GM12878 (cell line): ENCODE data around the gene MAN2A1. TPM values are rescaled to one million over a fixed set of nuclear protein-coding genes. Genes with fewer than 3 reads are reported as not detected.
A peak's percentile ranks its signal among the peaks of the same experiment; 100 is the strongest.

Source experiments
- BMI1 ChIP-seq: fragments of 450-650 bp; IDR thresholded peaks from 2 replicates; pipeline ENCODE4 v1.6.1; 2016; ENCODE audit warnings: mild to moderate bottlenecking, moderate library complexity, borderline replicate concordance
- CBX3 ChIP-seq: fragments of 200-600 bp; sonication (generic); IDR thresholded peaks from 2 replicates; pipeline ENCODE4 v1.6.1; 2016; ENCODE audit warnings: low read depth, borderline replicate concordance
- DPF2 ChIP-seq: fragments of 450-650 bp; IDR thresholded peaks from 2 replicates; pipeline ENCODE4 v1.6.1; 2017; ENCODE audit warnings: mild to moderate bottlenecking
- EED ChIP-seq: sonication (generic); IDR thresholded peaks from 2 replicates; pipeline ENCODE4 v1.6.1; 2016; ENCODE audit warnings: antibody characterized with exemption, low read depth
- FOXM1 ChIP-seq: IDR thresholded peaks from 2 replicates; pipeline ENCODE4 v1.6.1; 2012; ENCODE audit warnings: low read depth, mild to moderate bottlenecking, inconsistent platforms, low read length, moderate library complexity
- HDAC2 ChIP-seq: fragments of 200-600 bp; sonication (generic); IDR thresholded peaks from 2 replicates; pipeline ENCODE4 v1.6.1; 2017
- HDAC6 ChIP-seq: fragments of 200-600 bp; sonication (generic); IDR thresholded peaks from one replicate; pipeline ENCODE4 v1.8.0; 2017; ENCODE audit warnings: antibody characterized with exemption; ENCODE audit not compliant: unreplicated experiment
- KAT2A ChIP-seq: conservative IDR thresholded peaks from 2 replicates; pipeline ENCODE4 v1.6.1; 2011; ENCODE audit warnings: low read depth, low read length; ENCODE audit not compliant: control insufficient read depth
- POLR2AphosphoS5 ChIP-seq: IDR thresholded peaks from 2 replicates; pipeline ENCODE4 v1.6.1; 2011; ENCODE audit warnings: mild to moderate bottlenecking, low read length, inconsistent platforms
- RELA ChIP-seq: fragments of 450-650 bp; IDR thresholded peaks from 2 replicates; pipeline ENCODE4 v1.8.0; 2014; ENCODE audit warnings: borderline replicate concordance; ENCODE audit not compliant: partially characterized antibody
- SMAD1 ChIP-seq: fragments of 450-650 bp; IDR thresholded peaks from 2 replicates; pipeline ENCODE4 v1.6.1; 2018; ENCODE audit warnings: mild to moderate bottlenecking, low read depth; ENCODE audit not compliant: partially characterized antibody
- SP1 ChIP-seq: IDR thresholded peaks from one replicate; pipeline ENCODE4 v1.6.1; 2011; ENCODE audit warnings: low read depth, low read length
- SREBF1 ChIP-seq: IDR thresholded peaks from 2 replicates; pipeline ENCODE4 v1.6.1; 2012; ENCODE audit warnings: mild to moderate bottlenecking, low read length
- STAT3 ChIP-seq: IDR thresholded peaks from 2 replicates; pipeline ENCODE4 v1.6.1; 2011; ENCODE audit warnings: low read depth, low read length, improper control_type of control experiment
- YY1 ChIP-seq: IDR thresholded peaks from 2 replicates; pipeline ENCODE4 v1.6.1; 2011; ENCODE audit warnings: low read depth, mild to moderate bottlenecking, low read length
- ZNF217 ChIP-seq: fragments of 450-650 bp; IDR thresholded peaks from 2 replicates; pipeline ENCODE4 v1.6.1; 2017; ENCODE audit warnings: antibody characterized with exemption, mild to moderate bottlenecking
- polyA plus RNA-seq, 11 experiments: library from polyadenylated mRNA; depleted of rRNA in 4 of 11; unstranded in 6 of 11; stranded (reverse) in 5 of 11; fragments of >200 nt; fragmentation: Nextera tagmentation in 4 of 11; fragmentation: Illumina TruSeq in 1 of 11; extraction: Ambion mirVana in 4 of 11; extraction: Trizol in 1 of 11; gene quantifications; 1 replicate in 1 of 11; 2 replicates in 10 of 11; pipeline versions ENCODE4 v1.2.1 to v1.2.3, GENCODE V29; 2011 to 2016; ENCODE audit warnings: inconsistent platforms in 2 of 11, missing spikeins in 2 of 11, low read depth in 1 of 11
- total RNA-seq, 4 experiments: library from RNA; depleted of rRNA in 3 of 4; stranded (reverse); fragments of >200 nt in 3 of 4; fragmentation: Illumina TruSeq in 1 of 4; extraction: Trizol in 1 of 4; gene quantifications; 2 replicates each; pipeline versions ENCODE4 v1.2.1 to v1.2.3, GENCODE V29; 2013 to 2021
- TF ChIP-seq, protein P1 (sequence below): fragments of 450-650 bp; IDR thresholded peaks from 2 replicates; pipeline ENCODE4 v1.6.1; 2016; ENCODE audit warnings: mild to moderate bottlenecking
- TF ChIP-seq, protein P2 (sequence below): IDR thresholded peaks from 2 replicates; pipeline ENCODE4 v1.6.1; 2012; ENCODE audit warnings: mild to moderate bottlenecking, low read depth, low read length
- TF ChIP-seq, protein P3 (sequence below): IDR thresholded peaks from 2 replicates; pipeline ENCODE4 v1.6.1; 2011; ENCODE audit warnings: low read depth, mild to moderate bottlenecking, low read length, moderate library complexity, borderline replicate concordance; ENCODE audit errors: extremely low read depth
- TF ChIP-seq, protein P4 (sequence below): fragments of 450-650 bp; IDR thresholded peaks from 2 replicates; pipeline ENCODE4 v1.6.1; 2017; ENCODE audit warnings: mild to moderate bottlenecking, low read depth, inconsistent platforms; ENCODE audit not compliant: poor library complexity, severe bottlenecking
- TF ChIP-seq, protein P5 (sequence below): fragments of 450-650 bp; IDR thresholded peaks from 2 replicates; pipeline ENCODE4 v1.6.1; 2016; ENCODE audit warnings: mild to moderate bottlenecking
- TF ChIP-seq, protein P6 (sequence below), 3 experiments: IDR thresholded peaks in 2 of 3; conservative IDR thresholded peaks in 1 of 3; 2 replicates each; pipeline ENCODE4 v1.5.1; 2011; ENCODE audit warnings: low read depth in 3 of 3, low read length in 3 of 3, mild to moderate bottlenecking in 3 of 3, control low read depth in 2 of 3, moderate library complexity in 2 of 3, inconsistent platforms in 1 of 3, mixed read lengths in 1 of 3; ENCODE audit not compliant: control insufficient read depth in 2 of 3, insufficient read depth in 1 of 3; ENCODE audit errors: extremely low read depth in 1 of 3

The MAN2A1 gene
- total and polyA plus RNA-seq, 10 of the 15 experiments (the other 5 are each of a cell fraction or from before 2014, with no cell fraction given) = 4.2 to 27.9 (median 10.5) TPM

DNA sequence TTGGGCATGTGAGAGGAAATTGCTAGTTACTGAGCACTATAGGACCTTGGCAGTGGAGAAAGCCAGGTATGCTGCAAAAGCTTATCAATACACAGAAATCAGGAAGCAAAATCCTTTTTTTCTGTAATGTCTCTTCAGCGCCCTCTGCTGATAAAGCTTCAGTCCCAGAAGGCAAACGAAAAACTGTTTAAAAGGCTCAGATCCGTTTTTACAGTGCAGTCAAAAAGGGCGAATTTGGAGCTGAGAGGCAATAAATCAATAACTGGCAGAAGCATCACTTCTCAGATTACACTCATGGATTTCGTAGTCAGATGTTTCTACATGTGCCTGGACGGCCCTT is 1.1 kb upstream of the MAN2A1 start (continued):
- TF ChIP-seq, protein P1, sequence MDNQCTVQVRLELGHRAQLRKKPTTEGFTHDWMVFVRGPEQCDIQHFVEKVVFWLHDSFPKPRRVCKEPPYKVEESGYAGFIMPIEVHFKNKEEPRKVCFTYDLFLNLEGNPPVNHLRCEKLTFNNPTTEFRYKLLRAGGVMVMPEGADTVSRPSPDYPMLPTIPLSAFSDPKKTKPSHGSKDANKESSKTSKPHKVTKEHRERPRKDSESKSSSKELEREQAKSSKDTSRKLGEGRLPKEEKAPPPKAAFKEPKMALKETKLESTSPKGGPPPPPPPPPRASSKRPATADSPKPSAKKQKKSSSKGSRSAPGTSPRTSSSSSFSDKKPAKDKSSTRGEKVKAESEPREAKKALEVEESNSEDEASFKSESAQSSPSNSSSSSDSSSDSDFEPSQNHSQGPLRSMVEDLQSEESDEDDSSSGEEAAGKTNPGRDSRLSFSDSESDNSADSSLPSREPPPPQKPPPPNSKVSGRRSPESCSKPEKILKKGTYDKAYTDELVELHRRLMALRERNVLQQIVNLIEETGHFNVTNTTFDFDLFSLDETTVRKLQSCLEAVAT = peak; percentile 50; the same call in 1 of the 2 replicates
- TF ChIP-seq HDAC2 (no peak), HDAC6 (no peak), DPF2 (no peak), ZNF217 (peak; percentile 46; the same call in 1 of the 2 replicates), CBX3 (no peak), SREBF1 (no peak), KAT2A (no peak), BMI1 (no peak), YY1 (no peak), RELA (no peak), POLR2AphosphoS5 (no peak), SP1 (no peak), SMAD1 (no peak), STAT3 (0 out of 2 replicates have a peak, but pooled peaks have one; percentile 34), FOXM1 (no peak), EED (no peak)
- TF ChIP-seq, protein P2, sequence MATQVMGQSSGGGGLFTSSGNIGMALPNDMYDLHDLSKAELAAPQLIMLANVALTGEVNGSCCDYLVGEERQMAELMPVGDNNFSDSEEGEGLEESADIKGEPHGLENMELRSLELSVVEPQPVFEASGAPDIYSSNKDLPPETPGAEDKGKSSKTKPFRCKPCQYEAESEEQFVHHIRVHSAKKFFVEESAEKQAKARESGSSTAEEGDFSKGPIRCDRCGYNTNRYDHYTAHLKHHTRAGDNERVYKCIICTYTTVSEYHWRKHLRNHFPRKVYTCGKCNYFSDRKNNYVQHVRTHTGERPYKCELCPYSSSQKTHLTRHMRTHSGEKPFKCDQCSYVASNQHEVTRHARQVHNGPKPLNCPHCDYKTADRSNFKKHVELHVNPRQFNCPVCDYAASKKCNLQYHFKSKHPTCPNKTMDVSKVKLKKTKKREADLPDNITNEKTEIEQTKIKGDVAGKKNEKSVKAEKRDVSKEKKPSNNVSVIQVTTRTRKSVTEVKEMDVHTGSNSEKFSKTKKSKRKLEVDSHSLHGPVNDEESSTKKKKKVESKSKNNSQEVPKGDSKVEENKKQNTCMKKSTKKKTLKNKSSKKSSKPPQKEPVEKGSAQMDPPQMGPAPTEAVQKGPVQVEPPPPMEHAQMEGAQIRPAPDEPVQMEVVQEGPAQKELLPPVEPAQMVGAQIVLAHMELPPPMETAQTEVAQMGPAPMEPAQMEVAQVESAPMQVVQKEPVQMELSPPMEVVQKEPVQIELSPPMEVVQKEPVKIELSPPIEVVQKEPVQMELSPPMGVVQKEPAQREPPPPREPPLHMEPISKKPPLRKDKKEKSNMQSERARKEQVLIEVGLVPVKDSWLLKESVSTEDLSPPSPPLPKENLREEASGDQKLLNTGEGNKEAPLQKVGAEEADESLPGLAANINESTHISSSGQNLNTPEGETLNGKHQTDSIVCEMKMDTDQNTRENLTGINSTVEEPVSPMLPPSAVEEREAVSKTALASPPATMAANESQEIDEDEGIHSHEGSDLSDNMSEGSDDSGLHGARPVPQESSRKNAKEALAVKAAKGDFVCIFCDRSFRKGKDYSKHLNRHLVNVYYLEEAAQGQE = no peak
- TF ChIP-seq, protein P3, sequence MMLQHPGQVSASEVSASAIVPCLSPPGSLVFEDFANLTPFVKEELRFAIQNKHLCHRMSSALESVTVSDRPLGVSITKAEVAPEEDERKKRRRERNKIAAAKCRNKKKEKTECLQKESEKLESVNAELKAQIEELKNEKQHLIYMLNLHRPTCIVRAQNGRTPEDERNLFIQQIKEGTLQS = no peak
- TF ChIP-seq, protein P4, sequence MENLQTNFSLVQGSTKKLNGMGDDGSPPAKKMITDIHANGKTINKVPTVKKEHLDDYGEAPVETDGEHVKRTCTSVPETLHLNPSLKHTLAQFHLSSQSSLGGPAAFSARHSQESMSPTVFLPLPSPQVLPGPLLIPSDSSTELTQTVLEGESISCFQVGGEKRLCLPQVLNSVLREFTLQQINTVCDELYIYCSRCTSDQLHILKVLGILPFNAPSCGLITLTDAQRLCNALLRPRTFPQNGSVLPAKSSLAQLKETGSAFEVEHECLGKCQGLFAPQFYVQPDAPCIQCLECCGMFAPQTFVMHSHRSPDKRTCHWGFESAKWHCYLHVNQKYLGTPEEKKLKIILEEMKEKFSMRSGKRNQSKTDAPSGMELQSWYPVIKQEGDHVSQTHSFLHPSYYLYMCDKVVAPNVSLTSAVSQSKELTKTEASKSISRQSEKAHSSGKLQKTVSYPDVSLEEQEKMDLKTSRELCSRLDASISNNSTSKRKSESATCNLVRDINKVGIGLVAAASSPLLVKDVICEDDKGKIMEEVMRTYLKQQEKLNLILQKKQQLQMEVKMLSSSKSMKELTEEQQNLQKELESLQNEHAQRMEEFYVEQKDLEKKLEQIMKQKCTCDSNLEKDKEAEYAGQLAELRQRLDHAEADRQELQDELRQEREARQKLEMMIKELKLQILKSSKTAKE = peak; percentile 73
- TF ChIP-seq, protein P5, sequence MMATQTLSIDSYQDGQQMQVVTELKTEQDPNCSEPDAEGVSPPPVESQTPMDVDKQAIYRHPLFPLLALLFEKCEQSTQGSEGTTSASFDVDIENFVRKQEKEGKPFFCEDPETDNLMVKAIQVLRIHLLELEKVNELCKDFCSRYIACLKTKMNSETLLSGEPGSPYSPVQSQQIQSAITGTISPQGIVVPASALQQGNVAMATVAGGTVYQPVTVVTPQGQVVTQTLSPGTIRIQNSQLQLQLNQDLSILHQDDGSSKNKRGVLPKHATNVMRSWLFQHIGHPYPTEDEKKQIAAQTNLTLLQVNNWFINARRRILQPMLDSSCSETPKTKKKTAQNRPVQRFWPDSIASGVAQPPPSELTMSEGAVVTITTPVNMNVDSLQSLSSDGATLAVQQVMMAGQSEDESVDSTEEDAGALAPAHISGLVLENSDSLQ = peak; percentile 80
- TF ChIP-seq, protein P6, sequence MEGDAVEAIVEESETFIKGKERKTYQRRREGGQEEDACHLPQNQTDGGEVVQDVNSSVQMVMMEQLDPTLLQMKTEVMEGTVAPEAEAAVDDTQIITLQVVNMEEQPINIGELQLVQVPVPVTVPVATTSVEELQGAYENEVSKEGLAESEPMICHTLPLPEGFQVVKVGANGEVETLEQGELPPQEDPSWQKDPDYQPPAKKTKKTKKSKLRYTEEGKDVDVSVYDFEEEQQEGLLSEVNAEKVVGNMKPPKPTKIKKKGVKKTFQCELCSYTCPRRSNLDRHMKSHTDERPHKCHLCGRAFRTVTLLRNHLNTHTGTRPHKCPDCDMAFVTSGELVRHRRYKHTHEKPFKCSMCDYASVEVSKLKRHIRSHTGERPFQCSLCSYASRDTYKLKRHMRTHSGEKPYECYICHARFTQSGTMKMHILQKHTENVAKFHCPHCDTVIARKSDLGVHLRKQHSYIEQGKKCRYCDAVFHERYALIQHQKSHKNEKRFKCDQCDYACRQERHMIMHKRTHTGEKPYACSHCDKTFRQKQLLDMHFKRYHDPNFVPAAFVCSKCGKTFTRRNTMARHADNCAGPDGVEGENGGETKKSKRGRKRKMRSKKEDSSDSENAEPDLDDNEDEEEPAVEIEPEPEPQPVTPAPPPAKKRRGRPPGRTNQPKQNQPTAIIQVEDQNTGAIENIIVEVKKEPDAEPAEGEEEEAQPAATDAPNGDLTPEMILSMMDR (IDR thresholded peaks at IDR 0.05 in 2 of 3, conservative IDR thresholded peaks at IDR 0.05 in 1 of 3; ENCODE audit: control insufficient read depth in 2 of 3, extremely low read depth in 1 of 3, insufficient read depth in 1 of 3, low read depth in 3 of 3, low read length in 3 of 3) = peak; percentile 34 to 64 (median 45); a peak in 5 of 6 replicates
